Forelimb muscle (tissue), 1 donor: ENCODE measurements around the gene ANKRD44. TPM values are rescaled to one million over a fixed set of nuclear protein-coding genes. Genes with fewer than 3 reads are reported as not detected.
"Not testable (repeated sequence)": the region's sequence is repeated elsewhere in the genome, so short reads cannot be mapped to it uniquely, and the experiment has no call there.

ENCODE experiments used
- DNase-seq: peaks from one replicate; pipeline ENCODE4 v3.0.0-alpha.2; 2013; ENCODE audit warnings: low read depth
- polyA plus RNA-seq: library from polyadenylated mRNA; unstranded; fragments of 120-200 nt; gene quantifications from one replicate; pipeline ENCODE4 v1.2.1, GENCODE V29; 2013; ENCODE audit not compliant: insufficient read length

The ANKRD44 gene
- polyA plus RNA-seq, 1 donor = 18.1 TPM

DNA sequence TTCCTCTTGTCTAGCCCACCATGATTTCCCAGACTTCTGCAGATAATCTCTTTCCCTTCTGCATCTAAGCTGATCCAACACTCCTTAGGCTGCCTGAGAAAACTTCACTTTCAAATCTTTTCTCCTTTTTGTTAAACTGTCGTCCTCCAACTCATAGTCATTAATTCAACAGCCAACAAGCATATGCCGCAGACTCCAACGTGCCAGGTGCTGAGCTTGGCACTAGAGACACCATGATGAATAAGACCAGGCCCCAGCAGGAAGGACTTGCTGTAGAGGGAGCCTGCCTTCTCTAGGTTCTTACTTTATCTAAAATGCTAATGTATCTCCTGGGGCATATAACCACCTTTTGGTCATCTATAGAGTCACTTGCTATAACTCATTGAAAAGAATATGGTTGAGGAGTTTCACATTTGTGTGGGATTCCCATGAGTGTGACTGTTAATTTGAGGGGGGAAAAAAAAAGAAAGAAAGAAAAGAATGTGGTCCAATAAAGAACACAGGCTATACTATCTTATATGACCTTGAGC is 51.0 kb downstream of the ANKRD44 start:
- no peak for DNase-seq

DNA sequence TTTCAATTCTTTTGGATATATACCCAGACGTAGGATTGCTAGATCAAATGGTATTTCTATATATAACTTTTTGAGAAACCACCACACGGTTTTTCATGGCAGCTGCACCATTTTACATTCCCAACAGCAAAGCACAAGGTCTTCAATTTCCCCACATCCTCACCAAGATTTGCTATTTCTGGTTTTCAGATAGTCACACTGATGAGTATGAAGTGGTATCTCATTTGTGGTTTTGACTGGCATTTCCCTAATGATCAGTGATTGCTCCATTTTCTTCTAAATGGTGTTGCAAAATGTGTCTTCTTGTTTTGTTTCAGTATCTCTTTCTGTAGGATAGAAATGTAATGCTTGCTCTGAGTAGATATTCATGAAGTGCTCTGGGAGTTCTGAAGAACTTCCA is 52.0 kb downstream of the ANKRD44 start:
- DNase-seq = no peak

DNA sequence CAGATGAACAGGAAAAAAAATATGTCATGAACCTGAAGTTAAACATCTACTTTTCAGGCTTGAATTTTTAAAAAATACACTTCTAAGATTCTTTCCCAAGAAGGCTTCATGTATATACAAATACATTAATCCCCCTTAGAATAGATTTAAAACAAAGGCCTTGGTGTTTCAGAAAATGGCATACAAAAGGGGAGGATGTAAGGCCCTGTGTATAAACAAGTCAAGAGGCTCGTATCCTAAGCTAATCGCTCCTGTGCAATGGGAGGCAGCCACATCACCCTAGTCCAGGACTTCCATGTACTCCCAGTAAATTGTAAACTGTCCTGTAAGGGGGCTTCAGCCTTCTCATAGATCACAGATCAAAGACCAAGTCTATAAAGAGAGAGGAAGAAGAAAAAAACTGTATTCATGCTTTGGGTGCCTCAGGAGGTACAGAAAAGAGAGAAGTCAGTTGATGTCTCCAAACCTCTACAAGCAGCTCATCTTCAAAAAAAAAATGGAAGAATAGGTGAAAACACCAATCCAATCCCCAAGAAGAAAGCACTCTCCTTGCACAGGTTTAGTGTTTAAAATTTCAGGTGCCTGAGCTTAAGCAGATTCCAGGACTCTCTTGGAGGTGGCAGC is 53.9 kb downstream of the ANKRD44 start:
- no peak for DNase-seq

DNA sequence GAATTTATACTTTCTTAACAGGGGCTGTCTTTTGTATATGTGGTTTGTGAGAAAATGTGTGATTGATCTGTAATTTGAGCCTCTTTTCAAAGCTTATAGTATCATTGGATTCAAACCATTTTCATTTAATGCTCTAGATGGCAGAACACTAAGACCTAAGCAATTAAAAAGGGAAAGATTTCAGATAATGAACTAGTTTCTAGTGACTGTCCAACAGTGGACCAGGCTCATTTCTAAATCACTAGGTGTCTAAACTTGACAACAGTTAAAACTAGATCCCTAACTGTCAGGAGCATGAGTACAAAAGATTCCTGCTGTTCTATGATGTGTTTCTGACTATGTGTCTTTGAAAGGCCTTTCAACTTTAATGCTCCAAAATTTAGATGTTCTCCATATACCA is 54.6 kb downstream of the ANKRD44 start:
- DNase-seq = no peak

DNA sequence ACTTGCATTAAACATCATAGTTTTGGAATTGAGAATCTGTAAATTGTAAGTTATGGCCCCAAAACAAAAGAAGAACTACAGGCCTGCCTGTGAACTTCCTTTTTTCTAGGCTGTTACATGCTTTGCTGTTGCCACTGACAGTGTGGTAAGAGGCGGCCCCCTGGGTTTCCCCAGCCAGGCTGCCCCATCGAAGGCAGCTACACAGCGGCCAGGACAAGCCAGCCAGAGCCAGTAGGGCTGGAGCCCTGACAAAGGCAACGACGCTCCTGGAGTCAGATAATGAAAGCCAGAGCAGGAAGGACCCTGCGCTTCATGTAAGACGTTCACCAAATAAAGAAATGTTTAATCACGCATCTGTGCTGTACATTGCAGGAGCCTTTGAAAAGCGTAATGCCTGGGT is 55.0 kb downstream of the ANKRD44 start:
- no peak for DNase-seq

DNA sequence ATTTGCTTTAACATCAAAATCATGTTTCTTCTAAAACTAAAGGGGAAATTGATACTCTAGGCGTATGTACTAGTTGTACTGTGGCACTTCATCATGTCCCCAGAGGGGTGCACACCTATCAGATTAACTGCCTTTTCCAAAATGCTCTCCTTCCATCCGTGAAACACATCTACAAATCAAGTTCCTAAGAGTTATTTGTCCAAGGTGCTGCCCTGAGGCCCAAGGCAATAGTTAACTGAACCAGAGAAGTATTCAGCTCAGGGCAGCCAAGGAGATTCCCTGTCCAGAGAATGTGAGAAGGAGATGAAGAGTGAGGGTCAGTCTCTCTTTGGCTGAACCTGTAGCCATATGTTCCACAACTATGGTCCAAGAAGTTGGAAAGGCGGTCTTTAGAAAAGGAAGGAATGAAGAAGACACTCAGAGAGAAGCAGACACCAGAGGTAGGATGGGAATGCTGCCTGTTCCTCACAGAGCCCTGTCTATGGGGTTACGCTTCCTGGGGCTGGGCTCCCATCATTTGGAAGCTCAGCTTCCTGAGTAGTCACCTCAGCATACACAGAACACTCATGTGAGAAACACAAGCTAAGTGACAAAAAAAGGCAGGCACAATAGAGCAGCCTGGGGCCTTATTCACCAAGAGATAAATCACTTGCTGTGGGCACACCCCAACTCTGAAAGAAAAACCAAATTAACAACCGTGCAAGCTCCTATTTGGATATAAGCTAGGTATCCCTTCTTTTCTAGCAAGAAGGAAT is 55.6 kb downstream of the ANKRD44 start:
- no peak for DNase-seq

DNA sequence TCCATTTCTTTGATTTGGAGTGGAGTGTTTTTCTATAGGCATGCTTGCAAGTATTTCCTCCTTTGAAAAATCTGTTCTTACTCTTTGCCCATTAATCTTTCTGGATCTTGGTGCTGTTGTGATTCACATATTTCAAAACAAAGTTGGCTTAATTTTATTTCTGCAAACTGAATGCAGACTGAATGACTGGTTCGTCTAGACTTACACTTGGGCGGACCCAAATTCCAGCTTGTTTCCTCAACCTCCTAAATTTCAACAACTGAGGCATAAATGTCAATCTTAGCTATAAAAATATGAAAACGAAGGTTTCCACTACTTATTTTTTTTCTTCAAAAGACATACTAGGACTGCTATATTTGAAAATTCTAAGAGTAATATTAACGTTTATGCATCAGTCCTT is 59.0 kb downstream of the ANKRD44 start:
- DNase-seq = no peak

DNA sequence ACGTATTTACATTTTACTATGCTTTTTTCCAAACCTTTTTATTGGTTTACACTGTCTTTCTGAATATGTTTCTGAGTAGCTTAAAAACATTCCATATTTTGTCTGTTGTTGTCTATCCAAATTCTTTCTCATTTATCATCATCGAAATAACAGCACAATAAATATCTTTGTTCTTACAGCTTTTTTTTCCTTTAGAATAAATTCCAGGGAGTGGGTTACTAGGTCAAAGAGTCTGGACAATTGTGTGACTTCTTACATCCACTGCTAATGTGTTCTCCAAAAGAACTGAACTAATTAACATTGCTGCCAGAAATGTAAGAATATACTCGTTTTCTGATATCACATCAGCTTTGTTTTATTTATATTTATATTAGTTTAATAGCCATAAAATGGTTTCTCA is 59.4 kb downstream of the ANKRD44 start:
- no peak for DNase-seq

DNA sequence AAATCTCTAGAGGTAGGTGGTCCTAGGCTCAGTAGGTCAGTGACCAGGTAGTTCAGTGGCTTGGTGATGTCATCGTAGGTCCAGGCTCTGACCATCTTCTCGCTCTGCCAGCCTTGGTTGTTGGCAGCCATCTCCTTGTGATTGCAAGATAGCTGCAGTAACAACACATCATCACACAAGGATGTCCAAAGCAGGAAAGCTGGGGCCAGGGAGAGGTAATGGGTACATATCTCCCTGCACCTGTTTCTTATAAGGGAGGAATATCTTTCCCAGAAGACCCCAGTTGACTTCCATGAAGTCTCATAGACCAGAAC is 60.5 kb downstream of the ANKRD44 start:
- DNase-seq = no peak

DNA sequence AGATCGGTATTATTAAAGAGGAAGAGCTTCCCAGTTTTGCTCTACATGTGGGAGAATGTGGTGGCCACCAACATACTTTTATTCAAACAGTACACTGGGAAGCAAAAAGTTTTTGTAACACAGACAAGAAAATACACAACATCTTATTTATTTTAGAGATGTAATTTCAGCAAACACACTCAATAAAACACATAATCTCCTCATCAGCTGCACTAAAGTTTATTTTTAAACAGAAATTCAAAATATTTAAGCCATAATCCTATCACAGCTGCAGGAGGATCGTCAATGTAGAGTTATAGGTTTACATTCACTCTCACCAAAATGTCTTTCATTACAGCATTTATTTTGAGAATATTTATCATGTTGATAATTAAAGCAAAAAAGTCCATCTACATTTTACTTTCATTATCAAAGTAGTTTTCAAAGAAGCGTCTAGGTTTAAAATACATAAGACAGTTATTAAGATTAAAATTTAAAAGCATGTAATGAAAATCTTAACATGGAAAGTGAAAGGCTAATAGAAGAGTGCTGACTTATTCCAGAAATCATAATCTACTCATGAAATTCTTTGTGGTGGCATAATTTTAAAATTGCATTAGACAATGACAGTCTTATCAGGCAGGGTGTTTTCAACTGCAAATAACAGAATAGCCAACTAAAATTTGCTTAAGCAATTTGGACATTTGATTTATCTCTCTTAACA is 61.0 kb downstream of the ANKRD44 start:
- no peak for DNase-seq

DNA sequence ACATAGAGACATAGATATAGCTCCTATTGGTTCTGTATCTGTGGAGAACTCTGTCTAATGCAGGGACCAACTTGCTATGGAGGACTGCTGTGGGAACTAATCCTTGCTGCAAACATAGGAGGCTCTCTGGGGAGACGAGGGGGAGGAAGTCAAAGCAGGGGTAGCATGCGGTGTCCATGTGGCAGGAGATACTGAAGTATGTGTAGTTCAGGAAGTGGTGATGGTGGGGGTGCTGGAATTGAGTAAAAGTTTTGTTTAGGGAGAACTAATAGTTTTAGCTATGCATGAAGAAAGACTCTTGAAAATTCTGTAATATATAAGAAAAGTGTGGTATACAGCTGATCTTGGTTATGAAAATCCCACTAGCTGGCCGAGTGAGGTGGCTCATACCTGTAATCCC is 62.0 kb downstream of the ANKRD44 start:
- no peak for DNase-seq

DNA sequence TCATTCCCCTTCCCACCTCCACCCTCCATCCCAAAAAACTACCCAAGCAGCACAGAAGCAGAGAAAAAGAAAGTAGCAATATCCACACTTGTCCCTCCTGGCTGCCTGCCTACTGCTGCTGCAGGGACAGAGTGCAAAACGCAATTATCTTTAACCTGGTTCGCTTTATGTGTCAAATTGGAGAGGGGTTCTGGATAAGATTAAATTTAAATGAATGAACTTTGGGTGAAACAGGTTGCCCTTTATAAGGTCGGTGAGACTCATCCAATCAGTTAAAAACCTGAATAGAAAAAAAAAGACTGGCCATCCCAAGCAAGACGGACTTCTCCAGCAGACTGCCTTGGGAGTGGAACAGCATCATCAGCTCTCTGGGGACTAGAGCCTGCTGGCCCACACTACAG is 62.6 kb downstream of the ANKRD44 start:
- no peak for DNase-seq

DNA sequence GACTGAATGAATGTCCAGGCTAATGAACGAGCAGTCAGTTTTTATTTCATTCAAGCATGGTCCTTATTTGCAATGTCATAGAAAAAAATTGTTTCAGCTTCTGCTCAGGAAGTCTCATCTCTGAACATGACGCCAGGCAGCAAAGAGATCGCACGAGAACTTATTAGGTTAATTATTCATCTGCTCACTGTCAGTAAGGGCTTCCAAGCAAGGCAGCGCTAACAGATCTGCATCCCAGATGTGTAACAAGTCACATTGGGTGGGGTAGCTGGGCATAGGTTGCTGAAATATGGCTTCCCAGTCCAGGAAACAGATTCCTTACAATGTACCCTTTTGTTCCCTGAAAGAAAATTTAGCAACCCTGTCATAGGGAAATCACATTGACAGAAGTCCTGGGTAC is 63.5 kb downstream of the ANKRD44 start:
- no peak for DNase-seq

DNA sequence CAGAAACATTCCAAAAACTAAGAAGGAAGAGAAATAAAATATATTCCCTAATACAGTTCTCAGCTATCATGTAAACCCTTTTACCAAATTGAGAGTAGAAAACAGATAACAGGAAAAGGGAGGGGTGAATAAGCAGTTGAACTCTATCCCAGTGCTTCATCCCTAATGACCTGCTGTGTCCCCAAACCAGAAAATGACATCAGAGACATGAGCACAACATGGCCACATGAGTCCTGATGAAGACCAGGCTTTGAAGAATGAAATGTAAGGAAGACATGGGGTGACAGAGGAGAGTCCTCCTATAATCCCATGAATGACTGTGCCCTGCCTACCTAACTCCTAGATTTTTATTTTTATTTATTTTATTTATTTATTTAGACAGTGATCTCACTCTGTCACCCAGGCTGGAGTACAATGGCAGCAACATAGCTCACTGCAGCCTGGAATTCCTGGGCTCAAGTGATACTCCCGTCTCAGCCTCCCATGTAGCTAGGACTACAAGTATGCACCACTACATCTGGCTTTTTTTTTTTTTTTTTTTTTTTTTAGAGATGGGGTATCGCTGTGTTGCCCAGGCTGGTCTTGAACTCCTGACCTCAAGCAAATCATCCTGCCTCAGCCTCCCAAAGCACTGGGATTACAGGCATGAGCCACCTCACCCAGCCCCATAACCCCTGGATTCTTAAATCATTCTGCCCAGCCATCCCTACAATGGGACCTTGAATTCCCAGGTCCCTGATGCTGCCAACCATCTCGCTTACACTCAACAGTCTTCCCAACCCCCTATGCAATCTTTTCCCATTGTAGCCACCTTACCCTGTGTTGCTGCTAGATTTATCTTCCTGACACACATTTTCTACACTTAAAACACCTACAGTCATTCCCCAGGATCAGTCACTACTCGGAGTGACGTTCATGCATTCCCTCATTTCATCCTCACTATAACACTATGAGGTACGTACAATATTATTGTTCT is 64.5 kb downstream of the ANKRD44 start:
- no peak for DNase-seq

DNA sequence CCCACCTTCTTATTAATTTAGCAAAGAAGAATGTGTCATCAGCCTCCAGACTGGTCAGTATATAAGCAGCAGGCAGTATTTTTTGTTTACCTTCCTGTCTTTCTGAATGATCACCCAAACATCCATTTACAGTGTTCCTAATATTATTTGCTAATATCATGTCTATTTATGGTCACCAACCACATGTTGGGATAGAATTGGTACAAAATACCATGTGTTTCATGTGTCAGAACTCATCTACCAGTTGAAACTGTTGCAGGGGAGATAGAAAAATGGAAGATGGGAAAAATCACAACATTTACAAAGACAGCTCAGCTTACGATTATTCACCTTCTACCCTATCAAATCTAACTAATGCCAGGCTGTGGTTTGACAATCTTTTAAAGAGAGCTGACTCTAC is 66.2 kb downstream of the ANKRD44 start:
- DNase-seq = no peak

DNA sequence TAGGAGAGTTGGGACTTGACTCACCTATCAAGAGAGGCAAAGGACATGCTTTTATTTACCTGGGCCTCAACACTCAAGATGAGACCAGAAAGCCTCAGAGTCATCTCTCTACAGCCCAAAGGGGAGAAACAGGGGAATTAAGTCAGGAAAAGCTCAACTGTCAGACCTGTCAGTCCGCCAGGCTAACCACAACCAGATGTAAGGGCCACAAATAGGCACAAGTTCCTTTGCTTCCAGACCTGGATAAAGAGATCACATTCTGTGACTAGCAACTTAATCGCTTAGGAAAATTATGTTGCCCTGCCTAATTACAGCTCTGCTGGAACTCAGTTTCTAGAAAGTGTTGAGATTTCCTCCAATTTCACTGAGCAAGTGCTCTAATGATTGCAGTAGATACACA is 67.9 kb downstream of the ANKRD44 start:
- no peak for DNase-seq

DNA sequence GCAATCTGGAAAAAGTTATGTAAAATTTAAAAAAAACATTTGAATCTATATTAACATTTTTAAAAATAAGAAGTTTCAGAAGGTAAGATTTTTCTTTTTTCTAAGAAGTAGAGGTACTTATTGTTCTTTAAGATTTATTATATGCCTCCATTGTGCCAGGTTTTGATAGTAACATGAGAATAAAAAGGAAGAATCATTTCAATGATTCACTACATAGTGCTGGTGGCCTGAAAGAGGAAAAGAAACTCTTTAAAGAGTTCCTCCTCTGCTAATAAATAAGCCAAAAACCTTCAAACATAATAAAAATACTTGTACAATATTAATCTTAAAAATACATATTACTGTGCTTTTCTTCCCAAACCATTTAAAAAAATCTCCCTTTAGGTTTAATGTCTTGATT is 69.0 kb downstream of the ANKRD44 start:
- no peak for DNase-seq

DNA sequence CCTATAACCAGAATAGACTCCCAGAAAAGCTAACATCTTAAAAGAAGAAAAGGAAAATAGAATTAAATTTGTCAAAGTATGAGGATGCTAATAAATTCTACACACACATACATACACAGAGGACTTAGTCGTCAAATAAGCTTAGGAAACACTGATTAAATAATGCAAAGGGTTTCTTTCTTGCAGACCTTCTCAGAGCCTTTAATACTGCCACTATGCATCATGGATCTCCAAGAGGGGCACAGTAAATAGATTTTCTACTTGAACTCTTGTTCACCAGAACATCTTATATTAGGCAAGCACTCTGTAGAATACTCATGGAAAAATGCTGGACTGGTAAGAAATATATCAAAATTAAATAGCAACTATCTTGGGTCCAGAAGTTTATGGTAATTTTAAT is 69.4 kb downstream of the ANKRD44 start:
- DNase-seq = no peak

DNA sequence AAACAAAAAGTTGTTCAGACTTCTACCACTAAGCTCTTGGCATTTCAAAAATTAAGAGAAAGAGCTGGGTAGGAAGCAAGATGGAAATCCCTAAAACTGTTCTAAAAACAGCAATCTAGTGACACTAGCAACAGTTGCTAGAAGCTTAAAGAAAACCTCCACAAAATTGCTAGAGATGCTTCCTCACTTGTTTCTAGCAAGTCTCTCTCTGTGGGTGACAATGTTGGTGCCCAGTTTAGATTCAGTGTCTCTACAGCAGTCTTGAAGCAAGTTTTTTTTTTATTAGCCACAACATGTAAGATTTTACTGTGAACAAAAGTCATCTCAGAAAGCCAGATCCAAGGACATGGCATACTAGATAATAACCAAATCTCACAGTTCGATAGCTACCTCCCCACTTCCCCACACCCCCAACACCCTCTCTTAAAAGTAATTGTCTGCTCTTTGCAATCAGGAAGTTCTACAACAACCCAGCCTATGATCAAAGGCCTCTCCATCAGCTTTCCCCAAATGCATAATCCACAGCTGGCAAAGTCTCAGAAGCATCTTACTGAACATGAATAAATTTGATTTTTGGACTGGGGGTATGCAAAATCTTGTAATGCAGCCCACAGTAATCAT is 70.0 kb downstream of the ANKRD44 start:
- no peak for DNase-seq

DNA sequence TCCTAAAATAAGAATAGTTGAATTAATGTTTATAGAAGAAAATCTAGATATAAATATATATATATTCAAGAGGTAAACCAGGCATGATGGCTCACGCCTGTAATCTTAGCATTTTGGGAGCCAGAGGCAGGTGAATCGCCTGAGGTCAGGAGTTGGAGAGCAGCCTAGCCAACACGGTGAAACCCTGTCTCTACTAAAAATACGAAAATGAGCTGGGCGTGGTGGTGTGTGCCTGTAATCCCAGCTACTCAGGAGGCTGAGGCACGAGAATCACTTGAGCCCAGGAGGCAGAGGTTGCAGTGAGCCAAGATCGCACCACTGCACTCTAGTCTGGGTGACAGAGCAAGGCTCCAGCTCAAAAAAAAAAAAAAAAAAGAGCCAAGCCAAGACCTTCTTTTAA is 70.6 kb downstream of the ANKRD44 start:
- DNase-seq = not testable (repeated sequence)

DNA sequence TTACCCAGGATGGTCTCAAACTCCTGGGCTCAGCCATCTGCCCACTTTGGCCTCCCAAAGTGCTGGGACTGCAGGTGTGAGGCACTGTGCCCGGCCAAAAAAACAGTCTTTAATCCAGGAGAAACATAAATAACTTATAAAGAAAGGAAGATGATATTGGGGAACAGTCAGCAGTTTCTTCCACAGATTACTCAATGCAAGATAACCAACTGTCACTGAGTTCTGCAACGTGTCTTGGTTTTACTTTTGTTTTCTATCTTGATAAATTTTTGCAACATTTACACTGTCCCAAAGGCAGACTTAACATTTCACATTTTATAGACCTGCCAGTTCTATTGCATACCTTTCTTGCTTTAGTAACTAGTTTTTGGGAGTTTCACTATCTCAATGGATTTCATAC is 71.1 kb downstream of the ANKRD44 start:
- no peak for DNase-seq

DNA sequence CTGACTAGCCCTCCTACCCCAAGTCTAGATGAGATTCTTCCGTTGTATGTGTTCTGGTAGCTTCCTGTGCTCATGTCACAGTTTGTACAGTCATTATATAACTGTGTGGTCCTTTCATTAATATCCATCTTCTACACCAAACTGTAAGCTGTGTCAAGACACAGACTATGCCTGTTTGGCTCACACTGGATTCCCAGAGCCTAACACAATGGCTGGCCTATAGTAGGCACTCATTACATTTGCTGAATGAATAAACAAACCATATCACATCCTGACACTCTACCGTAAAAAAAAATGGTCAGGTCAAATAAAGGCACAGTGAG is 72.6 kb downstream of the ANKRD44 start:
- no peak for DNase-seq
